ENCODE data around the gene TCEAL1. TPM values are rescaled to one million over a fixed set of nuclear protein-coding genes. Genes with fewer than 3 reads are reported as not detected.
"Not testable (repeated sequence)": the region's sequence is repeated elsewhere in the genome, so short reads cannot be mapped to it uniquely, and the experiment has no call there.

The TCEAL1 gene
- total RNA-seq, 1 experiment from 2014 or later: not detected

- Histone ChIP-seq H3K4me1 (ENCODE audit: control insufficient read depth in 1 of 2, insufficient read depth in 2 of 2, low read length in 2 of 2) (peaks cover 0 to 4% of the 10 kb centered on the region in 2 experiments; a peak in 1 of 4 replicates), H3K4me3 (replicated peaks in 1 of 2; ENCODE audit: low read depth in 1 of 2, low read length in 2 of 2) (peak overlapping the region; percentile 68 to 69; a peak in 3 of 4 replicates), H3K79me2 (ENCODE audit: insufficient read depth, low read length) (no peaks in the 10 kb centered on the region), H3K9me2 (ENCODE audit: insufficient read depth) (no peaks in the 10 kb centered on the region), H2AFZ (ENCODE audit: low read depth, low read length, poor library complexity, severe bottlenecking) (no peak overlapping the region), H3K36me3 (ENCODE audit: control insufficient read depth in 1 of 2, insufficient read depth in 2 of 2, low read length in 2 of 2) (no peaks in the 10 kb centered on the region; a peak in 1 of 4 replicates), H3K9me3 (ENCODE audit: control insufficient read depth in 1 of 2, insufficient read depth in 1 of 2, low read depth in 1 of 2, low read length in 2 of 2) (no peaks in the 10 kb centered on the region), H4K20me1 (ENCODE audit: insufficient read depth) (no peaks in the 10 kb centered on the region), H3K4me2 (ENCODE audit: low read length) (peak overlapping the region; percentile 72), H3K9ac (ENCODE audit: low read length) (no peak overlapping the region), H3K27me3 (ENCODE audit: insufficient read depth, low read length) (no peaks in the 10 kb centered on the region), H3K27ac (ENCODE audit: low read depth, low read length) (no peak overlapping the region)
- no TSS peak for BruUV-seq (replicated peaks)
- RAD21 ChIA-PET (ENCODE audit: low non-redundant PET in 1 of 2, low total read pairs in 2 of 2, uncharacterized antibody in 2 of 2, unreplicated experiment in 2 of 2): no interaction called here
- POLR2A ChIA-PET: no interaction called here
- ATAC-seq (no peak), DNase-seq (ENCODE audit: low read depth, low spot score) (no peak)
- TF ChIP-seq ZFX (IDR thresholded peaks at IDR 0.05) (no peak), SP1 (IDR thresholded peaks at IDR 0.05; ENCODE audit: low read depth) (no peak), SIN3A (IDR thresholded peaks at IDR 0.05; ENCODE audit: low read depth) (no peak), POLR2A (IDR thresholded peaks at IDR 0.05; ENCODE audit: borderline replicate concordance, extremely low read depth, insufficient read depth, insufficient read length) (no peak), RAD21 (IDR thresholded peaks at IDR 0.05; ENCODE audit: low read depth) (no peak), CBX3 (IDR thresholded peaks at IDR 0.05; ENCODE audit: low read depth) (no peak)
- TF ChIP-seq, protein P1, sequence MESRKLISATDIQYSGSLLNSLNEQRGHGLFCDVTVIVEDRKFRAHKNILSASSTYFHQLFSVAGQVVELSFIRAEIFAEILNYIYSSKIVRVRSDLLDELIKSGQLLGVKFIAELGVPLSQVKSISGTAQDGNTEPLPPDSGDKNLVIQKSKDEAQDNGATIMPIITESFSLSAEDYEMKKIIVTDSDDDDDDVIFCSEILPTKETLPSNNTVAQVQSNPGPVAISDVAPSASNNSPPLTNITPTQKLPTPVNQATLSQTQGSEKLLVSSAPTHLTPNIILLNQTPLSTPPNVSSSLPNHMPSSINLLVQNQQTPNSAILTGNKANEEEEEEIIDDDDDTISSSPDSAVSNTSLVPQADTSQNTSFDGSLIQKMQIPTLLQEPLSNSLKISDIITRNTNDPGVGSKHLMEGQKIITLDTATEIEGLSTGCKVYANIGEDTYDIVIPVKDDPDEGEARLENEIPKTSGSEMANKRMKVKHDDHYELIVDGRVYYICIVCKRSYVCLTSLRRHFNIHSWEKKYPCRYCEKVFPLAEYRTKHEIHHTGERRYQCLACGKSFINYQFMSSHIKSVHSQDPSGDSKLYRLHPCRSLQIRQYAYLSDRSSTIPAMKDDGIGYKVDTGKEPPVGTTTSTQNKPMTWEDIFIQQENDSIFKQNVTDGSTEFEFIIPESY (IDR thresholded peaks at IDR 0.05; ENCODE audit: extremely low read depth, insufficient replicate concordance, low read length): no peak
- TF ChIP-seq, protein P2, sequence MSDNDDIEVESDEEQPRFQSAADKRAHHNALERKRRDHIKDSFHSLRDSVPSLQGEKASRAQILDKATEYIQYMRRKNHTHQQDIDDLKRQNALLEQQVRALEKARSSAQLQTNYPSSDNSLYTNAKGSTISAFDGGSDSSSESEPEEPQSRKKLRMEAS (IDR thresholded peaks at IDR 0.05): no peak
- CTCF ChIA-PET: no interaction called here
- intact Hi-C loops (cut with micrococcal nuclease): loop anchor here (10.0 kb wide), 1 partner anchor 88 kb away; no protein-coding TSS in a partner anchor
These were observed 42.1 kb upstream of the TCEAL1 start for GRCh38 chrX:103586659-103587058.

- H3K9me2 ChIP-seq (ENCODE audit: insufficient read depth); H3K79me2 ChIP-seq (ENCODE audit: insufficient read depth, low read length); H3K9ac ChIP-seq (ENCODE audit: low read length); RAD21 ChIA-PET (ENCODE audit: low non-redundant PET in 1 of 2, low total read pairs in 2 of 2, uncharacterized antibody in 2 of 2, unreplicated experiment in 2 of 2); H3K4me1 ChIP-seq (ENCODE audit: control insufficient read depth in 1 of 2, insufficient read depth in 2 of 2, low read length in 2 of 2); H3K4me3 ChIP-seq (replicated peaks in 1 of 2; ENCODE audit: low read depth in 1 of 2, low read length in 2 of 2); DNase-seq (ENCODE audit: low read depth, low spot score); POLR2A ChIA-PET; H3K27ac ChIP-seq (ENCODE audit: low read depth, low read length); H4K20me1 ChIP-seq (ENCODE audit: insufficient read depth); BruUV-seq (replicated peaks); H3K4me2 ChIP-seq (ENCODE audit: low read length); H3K9me3 ChIP-seq (ENCODE audit: control insufficient read depth in 1 of 2, insufficient read depth in 1 of 2, low read depth in 1 of 2, low read length in 2 of 2); ATAC-seq; CTCF ChIA-PET; H2AFZ ChIP-seq (ENCODE audit: low read depth, low read length, poor library complexity, severe bottlenecking); H3K36me3 ChIP-seq (ENCODE audit: control insufficient read depth in 1 of 2, insufficient read depth in 2 of 2, low read length in 2 of 2); H3K27me3 ChIP-seq (ENCODE audit: insufficient read depth, low read length); intact Hi-C loops (cut with micrococcal nuclease): not testable (repeated sequence)
These were observed 36.5 kb upstream of the TCEAL1 start for GRCh38 chrX:103592295-103592694.

DNA sequence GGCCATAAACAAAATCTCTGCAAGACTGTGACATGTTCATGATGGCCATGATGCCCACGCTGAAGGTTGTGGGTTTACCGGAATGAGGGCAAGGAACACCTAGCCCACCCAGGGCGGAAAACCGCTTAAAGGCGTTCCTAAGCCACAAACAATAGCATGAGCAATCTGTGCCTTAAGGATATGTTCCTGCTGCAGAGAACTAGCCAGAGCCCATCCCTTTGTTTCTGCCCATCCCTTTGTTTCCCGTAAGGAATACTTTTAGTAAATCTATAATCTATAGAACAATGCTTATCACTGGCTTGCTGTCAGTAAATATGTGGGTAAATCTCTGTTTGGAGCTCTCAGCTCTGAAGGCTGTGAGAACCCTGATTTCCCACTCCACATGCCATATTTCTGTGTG, 33.6 kb upstream of the TCEAL1 start:
- RAD21 ChIA-PET (ENCODE audit: low non-redundant PET in 1 of 2, low total read pairs in 2 of 2, uncharacterized antibody in 2 of 2, unreplicated experiment in 2 of 2): not testable (repeated sequence)

More for the DNA sequence above, 33.6 kb upstream of the TCEAL1 start:
- H3K9me3 ChIP-seq (ENCODE audit: control insufficient read depth in 1 of 2, insufficient read depth in 1 of 2, low read depth in 1 of 2, low read length in 2 of 2); H3K27me3 ChIP-seq (ENCODE audit: insufficient read depth, low read length); BruUV-seq (replicated peaks); intact Hi-C loops (cut with micrococcal nuclease); H3K4me2 ChIP-seq (ENCODE audit: low read length); DNase-seq (ENCODE audit: low read depth, low spot score); ATAC-seq; CTCF ChIA-PET; H3K9ac ChIP-seq (ENCODE audit: low read length); POLR2A ChIA-PET; H3K27ac ChIP-seq (ENCODE audit: low read depth, low read length); H3K79me2 ChIP-seq (ENCODE audit: insufficient read depth, low read length); H3K36me3 ChIP-seq (ENCODE audit: control insufficient read depth in 1 of 2, insufficient read depth in 2 of 2, low read length in 2 of 2); H3K4me1 ChIP-seq (ENCODE audit: control insufficient read depth in 1 of 2, insufficient read depth in 2 of 2, low read length in 2 of 2); H4K20me1 ChIP-seq (ENCODE audit: insufficient read depth); H2AFZ ChIP-seq (ENCODE audit: low read depth, low read length, poor library complexity, severe bottlenecking); H3K9me2 ChIP-seq (ENCODE audit: insufficient read depth); H3K4me3 ChIP-seq (replicated peaks in 1 of 2; ENCODE audit: low read depth in 1 of 2, low read length in 2 of 2): not testable (repeated sequence)
